GM18867 (cell line): ENCODE results near the gene USH1G.
"Not testable (repeated sequence)": the region's sequence is repeated elsewhere in the genome, so short reads cannot be mapped to it uniquely, and the experiment has no call there.

Experiments used
- ATAC-seq: cut with Tn5 transposase; IDR thresholded peaks from one replicate; pipeline ENCODE4 v1.9.1; 2021; ENCODE audit warnings: mild to moderate bottlenecking, moderate library complexity; ENCODE audit not compliant: unreplicated experiment

The USH1G gene

DNA sequence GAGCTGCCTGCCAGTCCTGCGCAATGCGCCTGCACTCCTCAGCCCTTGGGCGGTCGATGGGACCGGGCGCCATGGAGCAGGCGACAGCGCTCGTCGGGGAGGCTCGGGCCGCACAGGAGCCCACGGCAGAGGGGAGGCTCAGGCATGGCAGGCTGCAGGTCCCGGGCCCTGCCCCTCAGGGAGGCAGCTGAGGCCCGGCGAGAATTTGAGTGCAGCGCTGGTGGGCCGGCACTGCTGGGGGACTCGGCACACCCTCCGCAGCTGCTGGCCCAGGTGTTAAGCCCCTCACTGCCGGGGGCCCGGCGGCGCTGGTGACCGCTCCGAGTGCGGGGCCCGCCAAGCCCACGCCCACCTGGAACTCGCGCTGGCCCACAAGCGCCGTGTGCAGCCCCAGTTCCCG lies 16.0 kb downstream of the USH1G start:
- ATAC-seq = no peak

DNA sequence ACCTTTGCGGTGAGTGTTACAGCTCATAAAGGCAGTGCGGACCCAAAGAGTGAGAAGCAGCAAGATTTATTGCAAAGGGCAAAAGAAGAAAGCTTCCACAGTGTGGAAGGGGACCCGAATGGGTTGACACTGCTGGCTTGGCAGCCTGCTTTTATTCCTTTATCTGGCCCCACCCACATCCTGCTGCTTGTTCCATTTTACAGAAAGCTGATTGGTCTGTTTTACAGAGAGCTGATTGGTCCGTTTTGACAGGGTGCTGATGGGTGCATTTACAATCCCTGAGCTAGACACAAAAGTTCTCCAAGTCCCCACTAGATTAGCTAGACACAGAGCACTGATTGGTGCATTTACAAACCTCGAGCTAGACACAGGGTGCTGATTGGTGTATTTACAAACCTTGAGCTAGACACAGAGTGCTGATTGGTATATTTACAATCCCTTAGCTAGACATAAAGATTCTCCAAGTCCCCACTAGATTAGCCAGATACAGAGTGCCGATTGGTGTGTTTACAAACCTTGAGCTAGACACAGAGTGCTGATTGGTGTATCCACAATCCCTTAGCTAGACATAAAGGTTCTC lies 16.8 kb downstream of the USH1G start:
- ATAC-seq = not testable (repeated sequence)

DNA sequence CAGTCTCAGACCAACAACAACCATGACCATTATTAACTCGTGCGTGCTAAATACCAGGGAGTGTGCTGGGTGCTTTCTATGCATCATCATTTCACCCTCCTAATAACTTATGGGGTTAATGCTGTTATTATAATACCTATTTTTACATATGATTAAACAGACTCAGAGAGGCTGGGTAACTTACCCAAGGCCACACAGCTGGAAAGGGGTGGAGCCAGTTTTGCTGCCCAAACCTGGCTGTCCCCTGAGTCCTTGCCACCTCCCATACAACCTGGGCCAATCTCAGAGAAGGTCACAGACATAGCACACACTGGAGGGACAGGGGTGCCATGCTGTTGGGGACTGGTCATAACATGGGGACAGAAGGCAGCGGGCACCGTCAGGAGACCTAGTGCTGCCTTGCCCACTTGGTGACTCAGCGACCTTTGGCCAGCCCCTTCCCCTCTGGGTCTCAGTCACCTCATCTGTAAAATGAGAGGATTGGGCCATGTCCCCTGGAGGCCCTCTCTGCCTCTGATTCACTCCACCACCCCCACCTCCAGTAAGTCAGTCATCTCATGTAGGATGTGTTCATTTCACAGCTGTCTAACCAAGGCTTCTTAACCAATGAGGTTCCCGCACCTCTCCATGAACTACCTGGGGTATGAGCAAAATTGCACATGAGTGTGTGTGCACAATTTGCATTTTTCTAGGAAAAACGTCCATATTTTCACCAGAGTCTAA lies 18.2 kb downstream of the USH1G start:
- no peak for ATAC-seq

DNA sequence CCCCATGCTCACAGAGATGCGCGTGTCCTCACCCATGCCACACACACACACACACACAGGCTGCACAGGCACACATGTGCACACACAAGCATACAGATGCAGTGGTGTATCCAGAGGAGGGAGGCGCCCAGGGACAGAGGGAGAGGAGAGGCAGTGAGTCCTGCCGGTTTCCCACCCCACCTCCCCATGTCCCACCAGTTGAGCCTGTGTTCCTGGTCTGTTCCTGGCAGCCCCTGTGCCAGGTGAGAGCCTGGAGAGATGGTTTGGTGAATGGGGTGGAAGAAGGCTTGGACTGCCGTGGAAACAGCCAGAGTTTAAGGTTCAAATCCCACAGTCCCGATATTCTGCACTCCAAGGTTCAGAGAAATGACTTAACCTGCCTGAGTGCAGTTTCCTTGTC lies 19.4 kb downstream of the USH1G start:
- no peak for ATAC-seq

DNA sequence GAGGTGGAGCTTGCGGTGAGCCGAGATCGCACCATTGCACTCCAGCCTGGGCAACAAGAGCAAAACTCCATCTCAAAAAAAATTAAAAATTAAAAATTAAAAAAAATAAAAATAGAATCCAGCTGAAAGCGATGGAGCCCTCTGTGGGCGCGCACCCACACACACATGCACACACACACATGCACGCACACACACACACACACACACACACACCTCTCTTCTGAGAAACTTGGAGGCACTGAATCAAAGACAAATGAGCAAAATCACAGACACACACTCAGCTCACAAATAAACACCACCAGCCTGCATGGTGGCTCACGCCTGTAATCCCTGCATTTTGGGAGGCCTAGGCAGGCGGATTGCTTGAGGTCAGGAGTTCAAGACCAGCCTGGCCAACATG lies 20.0 kb downstream of the USH1G start:
- ATAC-seq = no peak

DNA sequence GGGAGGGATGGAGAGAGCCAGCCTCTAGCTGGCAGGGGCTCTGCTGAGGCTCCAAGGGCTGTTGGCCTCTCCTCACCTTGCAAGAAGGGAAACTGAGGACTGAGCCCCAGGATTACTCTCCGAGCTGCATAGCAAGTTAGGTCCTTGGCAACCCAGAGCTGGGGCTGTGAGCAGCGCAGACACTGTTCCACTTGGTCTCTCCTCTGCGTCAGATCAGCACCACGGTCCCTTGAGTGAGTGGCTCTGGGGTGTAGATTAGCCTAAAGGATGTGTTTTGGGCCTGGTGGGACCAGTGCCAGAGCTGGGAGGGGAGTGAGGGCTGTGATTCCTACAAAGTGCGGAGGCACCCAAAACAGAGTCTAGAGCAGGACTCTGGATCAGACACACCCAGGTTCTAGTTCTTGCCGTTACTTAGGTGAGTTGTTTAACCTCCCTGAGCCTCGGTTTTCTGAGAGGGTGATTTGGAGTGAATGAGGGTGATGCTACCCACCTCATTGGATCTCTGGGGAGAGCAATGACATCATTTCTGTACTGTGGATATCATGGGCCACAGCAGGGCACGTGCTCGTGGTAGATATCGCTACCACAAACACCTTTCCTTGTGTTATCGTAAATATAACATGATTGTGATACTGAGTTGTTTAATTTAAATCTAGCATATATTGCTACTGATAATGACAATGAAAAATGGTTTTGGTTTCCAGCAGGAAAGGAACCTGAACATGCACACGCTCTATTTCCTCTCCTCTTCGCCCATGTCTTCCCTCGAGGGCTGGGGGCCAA lies 21.5 kb downstream of the USH1G start:
- no peak for ATAC-seq

DNA sequence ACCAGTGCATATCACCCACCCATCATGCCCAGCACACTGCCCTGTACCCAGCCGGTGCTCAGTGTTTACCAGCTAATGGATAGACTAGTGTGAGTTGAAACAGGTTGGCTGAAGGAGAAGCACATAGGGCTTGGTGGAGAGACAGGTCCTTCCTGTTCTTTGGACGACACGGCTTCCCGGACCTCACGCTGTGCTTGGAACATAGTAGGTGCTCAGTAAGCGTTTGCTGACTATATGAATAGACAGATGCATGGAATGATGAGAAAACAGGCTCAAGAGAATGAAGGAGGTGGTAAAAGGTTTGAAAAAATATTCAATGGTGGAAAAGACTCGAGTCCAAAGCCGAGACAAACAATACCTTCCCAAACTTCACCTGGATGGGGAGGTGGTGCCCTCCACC lies 22.8 kb downstream of the USH1G start:
- no peak for ATAC-seq

DNA sequence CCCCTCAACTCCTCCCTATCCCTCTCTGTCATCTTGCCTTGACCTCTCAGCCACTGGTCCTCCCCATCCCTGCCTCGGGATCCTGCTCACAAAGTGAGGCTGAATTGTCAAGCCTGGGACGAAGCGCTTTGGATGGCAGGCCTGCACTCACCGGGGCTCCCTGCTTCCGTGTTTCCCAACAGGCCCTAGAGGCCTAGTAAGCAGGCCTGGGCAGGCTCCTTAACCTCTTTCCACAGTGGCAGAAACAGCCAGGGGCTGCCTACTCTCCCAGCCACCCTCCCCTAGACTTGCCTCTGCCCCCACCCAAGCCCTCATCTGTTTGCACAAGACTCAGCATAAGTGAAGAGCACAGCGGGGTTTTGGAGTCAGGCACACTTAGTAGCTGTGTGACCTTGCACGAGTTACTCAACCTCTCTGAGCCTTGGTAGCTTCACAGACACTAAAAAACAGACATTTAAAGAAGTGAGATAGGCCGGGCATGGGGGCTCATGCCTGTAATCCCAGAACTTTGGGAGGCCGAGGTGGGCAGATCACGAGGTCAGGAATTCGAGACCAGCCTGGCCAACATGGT lies 24.6 kb downstream of the USH1G start:
- no peak for ATAC-seq

DNA sequence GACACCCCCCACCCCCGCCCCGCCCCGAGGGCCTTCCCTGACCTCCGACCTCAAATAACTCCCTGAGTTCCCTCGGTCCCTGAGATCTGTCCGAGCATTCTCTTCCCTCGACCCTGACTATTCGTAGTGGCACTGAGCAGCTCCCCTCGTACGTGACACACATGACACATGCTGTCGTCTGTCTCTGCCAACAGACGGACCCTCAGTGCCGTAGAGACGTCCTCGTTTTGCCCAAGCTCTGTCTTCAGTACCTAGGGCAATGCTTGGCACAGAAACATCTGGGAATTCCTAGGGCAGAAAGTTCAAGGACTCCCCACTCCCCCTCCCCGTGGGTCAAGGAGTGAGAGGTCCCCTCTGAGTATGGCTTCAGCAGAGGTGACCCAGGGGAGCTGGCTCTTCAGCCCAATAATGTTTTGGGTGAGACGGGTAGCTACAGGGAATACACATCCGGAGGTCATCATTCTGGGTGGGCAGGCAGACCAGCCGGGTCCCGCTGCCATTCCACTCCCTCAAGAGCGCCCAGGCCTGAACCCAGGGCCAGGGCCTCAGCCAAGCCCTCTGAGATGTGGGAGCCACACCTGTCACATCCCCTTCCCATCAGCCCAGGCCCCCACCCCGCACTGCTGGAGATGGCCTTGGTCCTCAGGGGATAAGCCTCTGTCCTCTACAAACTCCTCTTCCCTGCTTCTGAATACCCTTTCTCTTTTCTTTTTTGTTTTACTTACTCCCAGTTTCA lies 29.0 kb downstream of the USH1G start:
- no peak for ATAC-seq

DNA sequence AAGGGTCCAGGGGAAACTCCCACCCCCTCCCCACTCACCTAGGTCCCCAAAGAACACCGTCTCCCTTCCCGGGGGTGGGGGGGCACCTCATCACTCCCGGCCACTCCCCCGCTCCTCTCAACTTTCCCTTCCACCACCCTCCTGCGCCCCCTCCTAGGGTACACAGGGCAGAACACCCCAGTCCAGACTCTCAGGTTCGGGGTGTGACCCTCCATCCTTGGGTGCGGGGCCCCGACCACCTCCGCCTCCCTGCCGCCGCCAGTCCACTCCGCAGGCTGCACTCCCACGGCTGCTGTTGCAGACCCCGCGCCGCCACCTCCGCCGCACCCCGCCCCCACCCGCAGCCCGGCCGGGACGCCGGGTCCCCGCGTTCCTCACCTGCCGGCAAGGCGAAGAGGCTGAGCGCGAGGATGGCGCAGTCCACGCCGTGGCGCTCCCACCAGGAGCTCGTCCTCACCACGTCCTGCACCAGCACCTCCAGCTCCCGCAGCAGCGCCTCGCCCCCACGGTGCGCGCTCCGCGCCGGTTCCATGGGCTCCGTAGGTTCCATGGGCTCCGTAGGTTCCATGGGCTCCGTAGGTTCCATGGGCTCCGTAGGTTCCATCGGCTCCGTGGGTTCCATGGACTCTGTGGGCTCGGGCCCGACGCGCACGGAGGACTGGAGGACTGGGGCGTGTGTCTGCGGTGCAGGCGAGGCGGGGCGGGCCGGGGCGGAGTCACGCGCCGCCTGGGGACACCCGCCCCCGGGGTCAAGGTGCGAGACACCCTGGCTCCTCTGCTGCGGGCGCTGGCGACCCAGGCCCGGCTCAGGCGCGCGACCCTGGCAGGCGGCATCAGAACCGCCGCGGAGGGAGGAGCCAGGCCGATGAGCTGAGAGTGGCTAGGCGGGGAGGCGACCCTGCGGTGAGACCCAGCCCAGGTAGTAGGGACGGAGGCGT lies 29.8 kb downstream of the USH1G start, which contains the start of gene FADS6:
TSS of gene FADS6 (minus strand) at position 660 of the 938 bp plus-strand sequence. CDS start at position 622, 38 bp downstream.
- no peak for ATAC-seq

DNA sequence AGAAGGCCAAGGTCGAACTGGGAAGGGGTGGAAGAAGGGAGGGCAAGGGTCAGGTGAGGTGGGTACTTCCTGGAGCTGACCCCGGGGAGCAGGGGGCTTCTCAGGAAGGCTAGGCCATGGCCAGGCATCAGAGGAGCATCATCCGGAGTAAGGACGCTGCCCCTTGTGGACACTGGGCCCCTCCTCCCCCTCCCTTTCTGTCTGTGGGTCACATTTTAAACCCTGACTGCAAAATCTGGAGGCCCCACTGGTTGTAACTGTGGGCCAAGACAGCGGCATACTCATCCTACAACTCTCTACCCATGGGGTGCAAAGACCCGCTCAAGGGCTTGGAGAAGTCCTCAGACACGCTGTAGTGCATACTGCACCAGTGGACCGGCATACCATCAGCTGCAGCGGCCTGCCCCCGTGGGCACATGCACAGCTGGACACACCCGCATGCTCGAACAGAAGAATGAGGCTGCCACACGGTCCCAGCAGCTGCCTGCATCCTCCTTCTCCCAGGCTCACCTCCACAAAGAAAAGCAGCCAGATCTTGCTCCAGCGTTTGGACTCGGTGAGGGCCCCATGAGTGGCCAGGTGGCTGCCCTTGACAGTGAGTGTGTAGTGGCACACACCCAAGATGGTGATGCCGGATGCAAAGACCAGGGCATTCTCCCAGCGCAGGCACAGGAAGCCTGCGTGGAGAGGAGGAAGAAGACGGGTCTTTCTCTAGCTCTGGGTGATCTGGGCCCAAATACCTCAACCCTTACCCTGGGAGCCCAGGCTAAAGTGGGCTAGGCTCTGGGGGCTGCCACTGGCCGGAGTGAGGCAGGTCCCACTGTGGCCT lies 30.8 kb downstream of the USH1G start:
- no peak for ATAC-seq

DNA sequence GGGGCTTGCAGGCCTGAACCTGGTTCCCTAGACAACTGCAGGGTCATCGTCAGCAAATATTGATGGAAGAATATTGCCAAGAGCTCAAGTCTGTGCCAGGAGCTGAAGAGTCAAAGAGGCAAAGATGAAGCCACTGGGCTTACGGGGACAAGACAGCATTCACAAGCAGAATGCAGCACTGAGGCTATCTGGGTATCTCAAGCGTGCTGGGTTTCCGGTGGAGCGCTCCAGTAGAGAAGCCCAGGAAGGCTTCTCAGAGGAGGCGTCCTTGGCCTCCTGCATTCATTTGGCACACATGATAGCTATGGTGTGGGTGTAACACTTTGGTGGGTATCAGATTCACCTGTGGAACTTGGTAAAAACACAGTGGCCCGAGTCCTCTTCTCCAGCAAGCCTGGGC lies 32.5 kb downstream of the USH1G start:
- no peak for ATAC-seq

DNA sequence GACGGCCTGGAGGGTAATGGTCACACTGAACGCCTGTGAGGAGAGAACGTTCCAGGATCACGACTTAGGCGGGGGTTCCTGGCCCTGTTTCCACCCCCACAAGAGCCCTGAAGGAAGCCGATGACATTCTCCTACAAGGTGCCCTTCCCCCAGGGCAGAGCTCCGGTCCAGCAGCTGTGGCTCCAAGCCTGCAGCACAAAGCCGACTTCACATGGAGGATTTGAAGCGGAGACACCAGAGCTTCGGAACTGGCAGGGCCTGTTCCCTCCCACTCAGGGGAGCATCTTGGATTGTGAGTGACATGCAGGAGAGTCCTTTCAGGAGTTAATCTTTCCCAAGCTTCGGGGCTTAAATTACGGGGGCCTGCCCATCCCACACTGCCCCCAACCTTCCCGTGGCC lies 34.6 kb downstream of the USH1G start:
- ATAC-seq = no peak

DNA sequence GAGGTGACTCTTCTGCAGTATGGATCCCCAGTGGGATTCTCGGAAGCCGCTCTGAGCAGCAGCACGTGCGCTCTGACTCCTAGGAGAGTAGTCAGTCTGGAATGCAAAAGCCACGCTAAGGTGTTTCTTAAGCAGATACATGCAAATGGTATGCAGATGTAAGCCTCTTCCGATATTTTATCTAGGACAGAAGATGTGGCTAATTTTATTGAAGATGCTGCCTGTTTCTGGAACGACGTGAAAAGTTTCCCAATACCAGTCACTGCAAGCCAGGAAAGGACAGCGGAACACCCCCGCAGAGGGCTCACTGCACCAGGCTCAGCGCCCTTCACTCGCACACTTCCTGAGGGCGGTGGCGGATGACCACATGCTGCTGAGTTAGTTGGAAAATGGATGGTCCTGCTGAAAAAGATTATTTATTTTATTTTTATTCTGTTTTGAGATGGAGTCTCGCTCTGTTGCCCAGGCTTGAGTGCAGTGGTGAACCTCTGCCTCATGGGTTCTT lies 39.8 kb downstream of the USH1G start:
- ATAC-seq = no peak

DNA sequence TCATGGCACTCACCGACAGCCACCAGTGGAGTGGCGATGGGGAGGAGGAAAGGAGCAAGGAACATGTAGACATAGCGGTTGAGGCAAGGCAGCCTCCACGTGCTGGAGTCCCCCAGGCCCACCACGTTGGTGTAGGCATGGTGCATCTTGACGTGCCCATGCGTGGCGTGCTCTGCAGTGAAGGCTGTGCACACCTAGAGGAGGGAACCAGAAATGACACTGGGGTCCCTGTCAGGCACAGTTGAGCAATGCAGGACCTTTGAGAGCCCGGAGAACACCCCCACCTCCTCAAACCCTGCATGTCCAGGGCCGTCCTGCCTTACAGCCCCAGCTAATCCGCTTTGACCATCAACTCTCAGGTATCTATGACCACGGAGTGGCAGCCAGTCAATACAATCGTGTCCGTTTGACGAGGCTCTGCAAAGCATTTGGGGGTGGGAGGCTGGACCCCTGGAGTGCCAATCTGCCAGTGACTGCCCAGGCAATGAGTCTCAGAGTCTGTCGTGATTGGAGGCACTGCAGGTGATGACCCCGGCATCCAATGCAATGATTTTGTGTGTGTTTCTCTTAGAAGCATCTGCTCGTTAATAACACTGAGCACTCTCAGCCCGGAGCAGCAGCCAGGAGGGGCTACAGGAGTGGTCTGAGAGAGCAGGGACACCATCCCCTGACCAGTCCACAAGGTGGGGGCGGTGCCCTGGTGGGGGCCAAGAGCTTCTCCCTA lies 40.4 kb downstream of the USH1G start:
- ATAC-seq = no peak

DNA sequence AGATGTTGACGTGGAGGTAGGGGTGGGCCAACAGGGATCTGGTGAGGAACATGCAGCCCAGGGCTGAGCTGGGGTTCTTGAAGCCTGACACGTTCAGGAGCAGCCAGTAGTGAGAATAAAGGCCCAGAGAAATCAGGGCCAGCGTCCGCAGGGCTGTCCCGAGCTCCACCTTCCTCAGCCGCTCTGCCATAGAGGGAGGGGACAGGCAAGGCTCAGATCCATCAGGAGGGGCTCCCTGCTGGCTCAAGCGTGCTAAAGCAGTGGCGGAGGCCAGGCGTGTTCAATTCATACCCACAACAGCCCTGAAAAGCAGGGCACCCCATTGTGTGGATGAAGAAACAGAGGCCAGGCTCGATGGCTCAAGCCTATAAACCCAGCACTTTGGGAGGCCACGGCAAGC lies 42.0 kb downstream of the USH1G start:
- no peak for ATAC-seq

DNA sequence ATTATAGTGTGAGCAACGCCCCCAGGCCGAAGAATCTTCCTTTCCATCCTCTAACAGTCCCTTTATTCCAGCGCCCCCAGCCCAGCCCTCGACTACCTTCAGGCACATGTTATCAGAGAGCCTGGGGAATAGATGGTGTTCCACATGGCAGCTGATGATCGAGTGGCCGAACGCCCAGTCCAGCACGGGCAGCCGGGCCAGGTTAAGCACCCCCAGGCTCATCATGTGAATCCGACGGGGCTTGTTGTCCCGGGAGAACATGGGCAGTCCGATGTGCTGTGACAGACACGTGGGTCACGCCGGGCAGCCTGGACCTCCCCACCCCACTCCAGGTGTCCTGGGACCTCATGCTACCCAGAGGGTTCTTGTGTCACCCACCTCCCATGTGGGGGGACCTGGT lies 43.7 kb downstream of the USH1G start:
- no peak for ATAC-seq

DNA sequence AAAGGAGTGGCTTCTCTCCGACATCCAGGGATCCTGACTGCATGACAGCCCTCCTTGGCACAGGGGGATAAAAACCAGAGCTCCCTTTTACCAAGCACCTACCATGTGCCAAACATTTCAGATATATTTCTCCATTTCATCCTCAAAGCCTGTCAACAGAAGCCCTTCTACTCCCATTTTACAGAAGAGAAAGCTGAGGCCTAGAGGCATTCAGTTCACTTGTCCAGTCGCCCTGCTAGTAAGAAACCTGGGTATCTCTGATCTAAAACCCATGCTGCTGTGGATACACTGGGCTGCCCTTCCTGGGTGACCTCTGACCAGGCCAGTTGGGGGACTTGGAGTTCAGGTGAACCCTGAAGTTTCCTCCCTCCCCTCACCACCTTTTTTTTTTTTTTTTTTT lies 44.4 kb downstream of the USH1G start:
- ATAC-seq = no peak
